ENCODE data around the gene BHLHA9.
"Not testable (repeated sequence)": the region's sequence is repeated elsewhere in the genome, so short reads cannot be mapped to it uniquely, and the experiment has no call there.

DNA sequence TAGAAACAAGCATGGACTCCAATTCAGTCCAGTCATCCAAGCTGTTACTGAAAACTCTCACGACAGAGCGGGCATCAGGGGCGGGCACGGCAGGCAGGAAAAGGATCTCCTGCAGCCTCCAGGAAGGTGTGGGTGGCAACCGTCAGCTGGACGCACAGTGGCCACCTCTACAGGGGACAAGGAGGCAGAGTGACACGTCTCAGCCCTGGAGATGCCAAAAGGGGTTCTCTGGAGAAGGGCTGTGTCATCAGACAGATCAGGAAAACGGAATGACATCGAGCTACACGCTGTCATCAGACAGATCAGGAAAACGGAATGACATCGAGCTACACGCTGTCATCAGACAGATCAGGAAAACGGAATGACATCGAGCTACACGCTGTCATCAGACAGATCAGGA, 37.6 kb downstream of the BHLHA9 start:
- TF ChIP-seq, protein P1, sequence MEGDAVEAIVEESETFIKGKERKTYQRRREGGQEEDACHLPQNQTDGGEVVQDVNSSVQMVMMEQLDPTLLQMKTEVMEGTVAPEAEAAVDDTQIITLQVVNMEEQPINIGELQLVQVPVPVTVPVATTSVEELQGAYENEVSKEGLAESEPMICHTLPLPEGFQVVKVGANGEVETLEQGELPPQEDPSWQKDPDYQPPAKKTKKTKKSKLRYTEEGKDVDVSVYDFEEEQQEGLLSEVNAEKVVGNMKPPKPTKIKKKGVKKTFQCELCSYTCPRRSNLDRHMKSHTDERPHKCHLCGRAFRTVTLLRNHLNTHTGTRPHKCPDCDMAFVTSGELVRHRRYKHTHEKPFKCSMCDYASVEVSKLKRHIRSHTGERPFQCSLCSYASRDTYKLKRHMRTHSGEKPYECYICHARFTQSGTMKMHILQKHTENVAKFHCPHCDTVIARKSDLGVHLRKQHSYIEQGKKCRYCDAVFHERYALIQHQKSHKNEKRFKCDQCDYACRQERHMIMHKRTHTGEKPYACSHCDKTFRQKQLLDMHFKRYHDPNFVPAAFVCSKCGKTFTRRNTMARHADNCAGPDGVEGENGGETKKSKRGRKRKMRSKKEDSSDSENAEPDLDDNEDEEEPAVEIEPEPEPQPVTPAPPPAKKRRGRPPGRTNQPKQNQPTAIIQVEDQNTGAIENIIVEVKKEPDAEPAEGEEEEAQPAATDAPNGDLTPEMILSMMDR (IDR thresholded peaks at IDR 0.05; ENCODE audit: poor library complexity), result not testable (repeated sequence)
- TF ChIP-seq EZH2 (IDR thresholded peaks at IDR 0.05; ENCODE audit: borderline replicate concordance); EZH2phosphoT487 (IDR thresholded peaks at IDR 0.05; ENCODE audit: low read depth, severe bottlenecking, unreplicated experiment): not testable (repeated sequence)
